UCSD-AML1 (cell line): ENCODE results near the gene NTM.

Experiments
- DNase-seq: peaks from one replicate; lab custom pipeline; 2025; ENCODE audit not compliant: unreplicated experiment; lab: John Stamatoyannopoulos, UW

The NTM gene

GRCh38 chr11:132168344-132168981 is 798.0 kb downstream of the NTM start:
- DNase-seq: no peak

GRCh38 chr11:132171031-132171430 is 800.6 kb downstream of the NTM start:
- no peak for DNase-seq

- no peak for DNase-seq
These were observed 804.2 kb downstream of the NTM start for GRCh38 chr11:132174362-132175255.

DNA sequence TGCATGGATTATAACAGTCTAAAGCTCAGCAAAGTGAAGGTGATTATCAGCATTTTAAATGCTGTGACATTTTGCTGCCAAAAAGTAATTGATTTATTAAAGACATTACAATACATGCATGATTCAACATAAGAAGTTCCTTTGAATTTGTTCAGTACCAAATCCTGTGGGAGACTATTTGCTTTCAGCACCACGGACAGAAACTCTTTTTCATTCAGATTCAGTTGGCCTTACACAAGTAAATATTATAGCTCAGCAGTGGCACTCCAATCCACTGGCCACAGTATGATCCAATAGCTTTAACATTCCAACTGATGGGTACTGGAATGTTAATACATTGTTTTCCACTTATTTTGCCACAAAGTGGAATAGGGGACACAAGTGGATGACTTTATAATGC is 806.7 kb downstream of the NTM start:
- DNase-seq: no peak

DNA sequence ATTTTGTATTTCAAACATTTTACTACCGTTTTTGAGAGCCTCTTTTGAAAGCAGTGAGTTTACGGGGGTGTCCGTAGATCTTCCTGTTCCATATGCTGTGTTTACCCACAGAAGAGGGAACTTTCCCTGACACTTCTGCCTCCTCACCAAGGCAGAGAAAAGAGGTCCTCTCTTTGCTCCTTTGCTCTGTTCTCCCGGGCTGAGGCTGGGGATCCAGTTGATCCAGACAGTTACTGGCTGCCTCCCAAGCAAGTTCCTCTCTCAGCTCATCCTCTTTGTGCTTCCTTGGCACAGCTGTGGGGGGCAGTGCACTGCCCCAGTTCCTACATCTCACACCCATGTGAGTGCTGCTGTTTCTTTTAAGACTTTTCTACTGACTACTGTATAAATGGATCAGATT is 813.7 kb downstream of the NTM start:
- DNase-seq: no peak

GRCh38 chr11:132185726-132186592 is 815.5 kb downstream of the NTM start:
- no peak for DNase-seq

GRCh38 chr11:132186699-132187098 is 816.3 kb downstream of the NTM start:
- DNase-seq: no peak

DNA sequence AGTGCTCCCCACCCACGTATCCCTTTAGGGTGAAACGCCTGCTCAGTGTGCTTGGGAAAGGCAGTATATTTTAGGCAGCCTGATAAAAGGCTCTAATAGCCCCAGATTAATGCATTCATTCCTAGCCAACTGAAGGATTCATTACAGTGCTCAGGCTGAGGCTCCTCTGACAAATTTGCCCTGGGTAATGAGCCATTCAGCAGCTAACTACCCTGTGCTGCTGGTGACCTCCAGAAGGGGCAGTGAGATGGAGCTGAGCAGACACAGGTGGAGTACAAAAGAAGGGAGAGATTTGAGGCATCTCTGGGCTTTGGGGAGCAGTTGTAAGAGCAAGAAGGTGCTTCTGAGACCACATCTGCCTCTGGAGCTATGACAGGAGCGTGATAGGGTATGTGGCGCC is 817.0 kb downstream of the NTM start:
- DNase-seq: no peak

- no peak for DNase-seq
These were observed 817.4 kb downstream of the NTM start for GRCh38 chr11:132187814-132188213.

DNA sequence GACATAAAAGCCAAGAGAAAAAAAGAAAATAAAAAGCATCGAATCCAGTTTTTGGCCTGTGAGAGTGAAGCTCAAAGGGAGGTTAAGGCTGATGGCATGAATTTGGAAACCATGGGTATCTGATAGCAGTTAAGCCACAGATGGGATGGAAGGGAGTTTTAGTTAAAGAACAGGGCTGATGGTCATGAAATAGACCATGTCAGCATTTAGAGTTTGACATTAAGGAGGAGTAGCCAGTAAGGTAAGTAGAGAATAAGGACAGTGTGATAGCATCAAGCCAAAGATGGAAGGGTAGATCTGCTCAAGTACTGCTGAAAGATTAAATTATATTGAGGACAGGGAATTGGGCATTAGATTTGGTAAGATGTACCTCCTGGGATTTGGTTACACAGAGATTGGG is 826.5 kb downstream of the NTM start:
- no peak for DNase-seq

DNA sequence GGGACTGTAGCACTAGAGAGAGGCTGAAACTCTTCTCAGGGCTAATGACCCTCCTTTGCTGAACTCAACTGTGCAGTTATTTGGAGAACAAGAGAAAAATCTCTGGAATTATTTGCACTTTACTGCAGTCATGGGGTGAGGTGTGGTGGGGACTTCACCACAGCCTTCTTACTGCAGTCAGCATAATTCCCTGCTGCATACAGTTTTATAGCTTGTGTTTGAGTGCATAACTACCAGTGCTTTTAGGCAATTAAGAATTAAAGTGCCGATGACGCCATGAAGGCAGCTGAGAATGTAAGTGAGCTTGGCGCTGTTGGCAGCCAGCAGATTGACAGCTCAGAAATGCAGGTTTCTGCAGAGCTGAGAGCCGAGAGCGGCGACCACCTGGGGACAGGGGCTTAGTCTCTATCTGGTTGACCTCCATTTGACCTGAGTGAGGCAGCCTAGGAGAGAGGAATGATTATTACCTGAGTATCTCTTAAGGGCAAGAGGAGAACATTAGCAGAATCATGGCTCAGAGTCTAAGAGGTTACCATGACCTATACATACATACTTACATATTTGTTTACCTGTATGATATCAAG is 830.0 kb downstream of the NTM start:
- DNase-seq: no peak

DNA sequence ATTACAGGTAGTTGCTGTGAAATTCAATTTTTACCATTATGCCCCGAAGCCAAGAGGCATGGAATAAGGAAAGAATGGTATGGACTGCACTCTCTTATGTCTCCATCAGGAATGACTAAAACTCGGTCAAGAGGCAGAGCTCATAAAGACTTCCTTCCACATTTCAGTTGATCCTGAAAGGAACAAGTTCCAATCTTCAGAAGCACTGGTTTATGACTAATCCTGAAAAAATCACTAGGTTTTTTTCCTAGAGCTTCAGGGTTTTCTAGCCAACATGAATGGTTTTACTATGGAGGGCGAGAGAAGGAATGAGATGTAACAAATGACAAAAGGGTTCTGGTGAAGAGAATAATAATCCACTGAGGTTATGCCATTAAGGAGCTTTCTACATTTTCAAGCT is 832.2 kb downstream of the NTM start:
- no peak for DNase-seq

GRCh38 chr11:132205006-132205405 is 834.6 kb downstream of the NTM start:
- DNase-seq: no peak

GRCh38 chr11:132205496-132205895 is 835.1 kb downstream of the NTM start:
- no peak for DNase-seq

- no peak for DNase-seq
These were observed 836.6 kb downstream of the NTM start for GRCh38 chr11:132206993-132207392.

- no peak for DNase-seq
These were observed 838.2 kb downstream of the NTM start for GRCh38 chr11:132208477-132209055.

- DNase-seq: no peak
These were observed 841.1 kb downstream of the NTM start for GRCh38 chr11:132211479-132211878.

- DNase-seq: no peak
These were observed 847.4 kb downstream of the NTM start for GRCh38 chr11:132217856-132218255.

- no peak for DNase-seq
These were observed 850.1 kb downstream of the NTM start for GRCh38 chr11:132220474-132220873.

- DNase-seq: no peak
These were observed 851.9 kb downstream of the NTM start for GRCh38 chr11:132222345-132222744.

DNA sequence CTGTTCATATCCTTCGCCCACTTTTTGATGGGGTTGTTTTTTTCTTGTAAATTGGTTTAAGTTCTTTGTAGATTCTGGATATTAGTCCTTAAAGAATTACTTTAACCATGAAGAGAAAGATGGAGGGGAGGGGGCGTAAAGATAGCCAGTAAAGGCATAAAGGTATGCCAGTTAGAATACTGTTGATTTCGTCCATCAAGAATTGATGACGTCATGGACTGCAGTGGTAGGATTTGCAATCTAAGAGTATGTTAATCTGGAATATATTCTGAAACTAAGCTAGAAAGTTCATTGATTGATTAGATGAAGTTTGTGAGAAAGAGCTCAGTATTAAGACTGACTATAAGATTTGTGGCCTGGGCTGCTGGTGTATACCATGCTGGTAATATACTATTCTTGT is 856.1 kb downstream of the NTM start:
- DNase-seq: no peak
